Spleen (tissue), 11 donors: ENCODE results near the gene MEFV. TPM values are rescaled to one million over a fixed set of nuclear protein-coding genes. Genes with fewer than 3 reads are reported as not detected.

ENCODE experiments used
- DNase-seq: peaks from one replicate; pipeline ENCODE4 v3.0.0-alpha.2; 2020
- H3K27ac ChIP-seq, 8 donors: fragments of 200-600 bp; sonication (generic) in 7 of 8; 1 replicate in 4 of 8; 2 replicates in 4 of 8; pipeline versions ENCODE4 v1.5.0 to v1.8.0; 2016 to 2021; ENCODE audit warnings: inconsistent platforms in 4 of 8, mild to moderate bottlenecking in 4 of 8, moderate library complexity in 1 of 8
- H3K27me3 ChIP-seq, 7 donors: fragments of 200-600 bp; sonication (generic) in 6 of 7; replicated peaks in 1 of 7; 1 replicate in 4 of 7; 2 replicates in 3 of 7; pipeline versions ENCODE4 v1.5.0 to v1.8.0; 2016 to 2021; ENCODE audit warnings: inconsistent platforms in 3 of 7, mild to moderate bottlenecking in 1 of 7
- H3K36me3 ChIP-seq, 6 donors: fragments of 200-600 bp; sonication (generic) in 5 of 6; 1 replicate in 4 of 6; 2 replicates in 2 of 6; pipeline versions ENCODE4 v1.5.0 to v1.8.0; 2016 to 2021; ENCODE audit warnings: inconsistent platforms in 2 of 6
- H3K4me1 ChIP-seq, 6 donors: fragments of 200-600 bp; sonication (generic) in 5 of 6; 1 replicate in 3 of 6; 2 replicates in 3 of 6; pipeline versions ENCODE4 v1.5.0 to v1.8.0; 2016 to 2021; ENCODE audit warnings: inconsistent platforms in 3 of 6
- H3K4me3 ChIP-seq, 8 donors: fragments of 200-600 bp; sonication (generic) in 7 of 8; 1 replicate in 4 of 8; 2 replicates in 4 of 8; pipeline versions ENCODE4 v1.5.0 to v1.8.0; 2016 to 2021; ENCODE audit warnings: inconsistent platforms in 4 of 8, mild to moderate bottlenecking in 4 of 8, moderate library complexity in 2 of 8
- H3K9me3 ChIP-seq, 8 donors: fragments of 200-600 bp; sonication (generic) in 7 of 8; 1 replicate in 4 of 8; 2 replicates in 4 of 8; pipeline versions ENCODE4 v1.5.0 to v1.8.0; 2016 to 2021; ENCODE audit warnings: inconsistent platforms in 4 of 8
- POLR2A ChIP-seq, 3 donors: fragments of 450-650 bp; IDR thresholded peaks; one replicate each; pipeline ENCODE4 v1.5.1; 2017; ENCODE audit warnings: antibody characterized with exemption in 3 of 3, mild to moderate bottlenecking in 1 of 3
- POLR2AphosphoS5 ChIP-seq, 3 donors: sonication (generic); formaldehyde crosslinking; IDR thresholded peaks; one replicate each; pipeline ENCODE4 v1.5.1; 2017; ENCODE audit warnings: antibody characterized with exemption in 3 of 3
- WGBS, 5 donors: extraction: QIAGEN DNeasy Blood & Tissue Kit in 3 of 5; methylation state at CpG; one replicate each; pipeline versions ENCODE4 v1.1.5 to v1.1.7; 2013 to 2018; 5-methylcytosine and 5-hydroxymethylcytosine counted together
- intact Hi-C: fragments of 100-400 bp; cut with DNase I; formaldehyde crosslinking; loops from one replicate; pipeline ENCODE4 v1.15.0; 2023; ENCODE audit warnings: low total_unique reads
- polyA plus RNA-seq, 3 donors: library from polyadenylated mRNA; stranded (reverse); fragments of 200-250 nt; gene quantifications; one replicate each; pipeline ENCODE4 v1.2.1, GENCODE V29; 2013
- total RNA-seq, 7 donors: library from RNA; depleted of rRNA in 3 of 7; stranded (reverse); fragments of >200 nt in 3 of 7; fragmentation: NEBNext Ultra II Directional in 4 of 7; extraction: Animal tissue kit (Norgen Biotek cat#: 25700) in 4 of 7; gene quantifications; one replicate each; pipeline versions ENCODE4 v1.1.0 to v1.2.1, GENCODE V29; 2016 to 2021
- TF ChIP-seq, protein P1 (sequence below), 11 experiments: fragments of 200-600 bp in 7 of 11; fragments of 450-650 bp in 4 of 11; sonication (generic) in 4 of 11; IDR thresholded peaks in 8 of 11; conservative IDR thresholded peaks in 3 of 11; 1 replicate in 7 of 11; 2 replicates in 4 of 11; pipeline versions ENCODE4 v1.4.0 to v1.8.0; 2016 to 2021; ENCODE audit warnings: antibody characterized with exemption in 11 of 11, inconsistent platforms in 4 of 11, mild to moderate bottlenecking in 1 of 11
- donor health status: healthy with polysubstance abuse.
- donor health status: DM: no; HTN: no; CAD: no; lungs with moderate emphysema.
- donor health status: DM: no; HTN: no; CAD: no.
- donor health status: Bipolar disorder and iron deficiency.
- donor health status: healthy.
- donor health status: DM: no; HTN: no; CAD: no.
- donor health status: DM: yes; HTN: yes; CAD: no.

Gene MEFV
- total and polyA plus RNA-seq, 10 donors, result 0.39 to 61.1 (median 19.6) TPM

- intact Hi-C loops, result no loop called here
- TF ChIP-seq, protein P1, sequence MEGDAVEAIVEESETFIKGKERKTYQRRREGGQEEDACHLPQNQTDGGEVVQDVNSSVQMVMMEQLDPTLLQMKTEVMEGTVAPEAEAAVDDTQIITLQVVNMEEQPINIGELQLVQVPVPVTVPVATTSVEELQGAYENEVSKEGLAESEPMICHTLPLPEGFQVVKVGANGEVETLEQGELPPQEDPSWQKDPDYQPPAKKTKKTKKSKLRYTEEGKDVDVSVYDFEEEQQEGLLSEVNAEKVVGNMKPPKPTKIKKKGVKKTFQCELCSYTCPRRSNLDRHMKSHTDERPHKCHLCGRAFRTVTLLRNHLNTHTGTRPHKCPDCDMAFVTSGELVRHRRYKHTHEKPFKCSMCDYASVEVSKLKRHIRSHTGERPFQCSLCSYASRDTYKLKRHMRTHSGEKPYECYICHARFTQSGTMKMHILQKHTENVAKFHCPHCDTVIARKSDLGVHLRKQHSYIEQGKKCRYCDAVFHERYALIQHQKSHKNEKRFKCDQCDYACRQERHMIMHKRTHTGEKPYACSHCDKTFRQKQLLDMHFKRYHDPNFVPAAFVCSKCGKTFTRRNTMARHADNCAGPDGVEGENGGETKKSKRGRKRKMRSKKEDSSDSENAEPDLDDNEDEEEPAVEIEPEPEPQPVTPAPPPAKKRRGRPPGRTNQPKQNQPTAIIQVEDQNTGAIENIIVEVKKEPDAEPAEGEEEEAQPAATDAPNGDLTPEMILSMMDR (IDR thresholded peaks at IDR 0.05 in 8 of 11, conservative IDR thresholded peaks at IDR 0.05 in 3 of 11), result peak in 1 of 11 experiments; percentile 21
- peak in 2 of 3 donors; percentile 24 to 44 for TF ChIP-seq POLR2A (IDR thresholded peaks at IDR 0.05)
- peak; percentile 95 to 97 (median 95) for TF ChIP-seq POLR2AphosphoS5 (IDR thresholded peaks at IDR 0.05)
- peak; percentile 99 for DNase-seq
- Histone ChIP-seq H3K27ac (peak within 1 kb of the TSS; percentile 94 to 100 (median 98)), H3K36me3 (peaks cover 16 to 37% (median 30%) of the 10 kb centered on the region in 6 donors), H3K9me3 (peaks cover 0 to 32% (median 17%) of the 10 kb centered on the region in 8 donors), H3K27me3 (no peaks in the 10 kb centered on the region), H3K4me3 (peak within 1 kb of the TSS; percentile 73 to 96 (median 82)), H3K4me1 (peaks cover 7 to 24% (median 21%) of the 10 kb centered on the region in 6 donors)
- 0 to 1% (median 0%) methylated on average over 22 to 55 of the region's 59 CpGs for WGBS, 5 donors
Measured at GRCh38 chr16:3234857-3235561, 21.4 kb downstream of the MEFV start, which contains the start of gene ZNF200. ZNF200 (minus strand) TSS chr16:3235158; CDS start chr16:3233755, 1,403 bp downstream.

DNA sequence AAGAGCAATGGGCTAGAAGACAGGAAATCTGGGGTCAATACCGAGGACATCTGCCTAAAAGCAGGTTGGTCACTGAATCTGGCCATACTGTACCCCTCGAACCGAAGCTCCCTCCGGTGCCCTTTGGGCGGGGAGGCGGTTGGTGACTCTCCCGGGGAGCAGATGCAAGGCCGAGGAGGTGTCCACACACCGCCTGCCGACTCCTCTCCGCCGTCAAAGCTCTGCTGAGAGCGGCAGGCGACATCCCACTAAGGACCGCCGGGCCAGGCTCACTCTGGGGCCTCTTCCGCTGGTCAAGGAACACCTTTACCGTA, 21.9 kb downstream of the MEFV start:
- 2 to 5% (median 3%) methylated on average over 9 to 18 of the region's 18 CpGs for WGBS, 5 donors
- intact Hi-C loops, result no loop called here
- H3K36me3 ChIP-seq, result peaks cover 17 to 42% (median 35%) of the 10 kb centered on the region in 6 donors

DNA sequence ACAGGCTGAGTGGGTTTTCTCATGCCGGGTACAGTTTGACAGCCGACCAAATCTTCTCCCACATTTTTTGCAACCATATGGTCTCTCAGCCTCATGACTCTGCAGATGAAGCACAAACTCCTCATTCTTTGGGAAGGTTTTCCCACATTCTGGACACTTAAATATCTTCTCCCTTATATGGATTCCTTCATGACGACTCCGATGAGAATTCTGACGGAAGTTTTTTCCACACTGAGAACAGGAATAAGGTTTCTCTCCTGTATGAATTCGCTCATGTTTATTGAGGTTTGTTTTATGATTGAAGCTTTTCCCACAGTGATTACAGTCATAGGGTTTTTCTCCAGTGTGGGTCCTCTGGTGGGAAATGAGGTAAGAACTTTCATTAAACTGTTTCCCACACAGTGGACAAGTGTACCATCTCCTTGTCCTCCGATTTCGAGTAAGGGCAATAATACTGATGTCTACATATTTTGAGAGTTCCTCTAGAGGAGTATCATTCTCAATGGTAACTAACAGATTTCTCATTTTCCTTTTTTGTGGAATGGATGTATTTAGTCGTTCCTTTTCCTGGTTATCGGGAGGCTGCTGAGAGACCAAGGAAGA, 32.4 kb downstream of the MEFV start:
- TF ChIP-seq, protein P1 (IDR thresholded peaks at IDR 0.05 in 8 of 11, conservative IDR thresholded peaks at IDR 0.05 in 3 of 11), result no peak
- no peak for TF ChIP-seq POLR2A (IDR thresholded peaks at IDR 0.05)
- TF ChIP-seq POLR2AphosphoS5 (IDR thresholded peaks at IDR 0.05), result no peak
- 96 to 98% (median 97%) methylated on average over 10 of the region's 10 CpGs for WGBS, 5 donors
- no peak for DNase-seq
- intact Hi-C loops, result no loop called here
- H3K4me3 ChIP-seq, result no peak overlapping the region
- peaks cover 33 to 100% (median 100%) of the 10 kb centered on the region in 8 donors for H3K9me3 ChIP-seq
- peaks cover 20 to 78% (median 62%) of the 10 kb centered on the region in 6 donors for H3K36me3 ChIP-seq
- H3K27ac ChIP-seq, result no peak overlapping the region
- no peaks in the 10 kb centered on the region for H3K27me3 ChIP-seq
- no peaks in the 10 kb centered on the region for H3K4me1 ChIP-seq

More for the DNA sequence above, 21.9 kb downstream of the MEFV start:
- H3K4me3 ChIP-seq, result peak overlapping the region; percentile 73 to 96 (median 82)
- TF ChIP-seq POLR2A (IDR thresholded peaks at IDR 0.05) (no peak), POLR2AphosphoS5 (IDR thresholded peaks at IDR 0.05) (no peak)
- TF ChIP-seq, protein P1 (IDR thresholded peaks at IDR 0.05 in 8 of 11, conservative IDR thresholded peaks at IDR 0.05 in 3 of 11), result no peak
- H3K9me3 ChIP-seq, result peaks cover 0 to 37% (median 22%) of the 10 kb centered on the region in 8 donors
- H3K27ac ChIP-seq, result peak overlapping the region; percentile 94 to 100 (median 98)
- no peaks in the 10 kb centered on the region for H3K27me3 ChIP-seq
- H3K4me1 ChIP-seq, result peaks cover 7 to 24% (median 21%) of the 10 kb centered on the region in 6 donors
- no peak for DNase-seq

DNA sequence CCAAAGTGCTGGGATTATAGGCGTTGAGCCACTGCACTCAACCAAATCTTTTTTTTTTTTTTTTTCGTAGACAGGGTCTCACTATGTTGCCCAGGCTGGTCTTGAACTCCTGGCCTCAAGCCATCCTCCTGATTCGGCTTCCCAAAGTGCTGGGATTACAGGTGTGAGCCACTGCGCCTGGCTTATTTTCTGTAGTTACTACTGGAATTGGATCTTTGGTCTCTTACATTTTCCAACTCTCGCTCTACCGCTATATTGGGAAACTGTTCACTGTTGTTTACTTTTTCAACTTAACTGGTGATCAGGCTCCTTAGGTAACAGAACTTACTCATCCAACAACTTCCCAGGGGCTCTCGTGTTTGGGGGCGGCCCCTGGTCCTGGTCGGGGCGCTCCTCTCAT, 35.6 kb downstream of the MEFV start:
- WGBS, 5 donors, result 88 to 95% (median 89%) methylated on average over 10 of the region's 10 CpGs
- peaks cover 18 to 46% (median 32%) of the 10 kb centered on the region in 6 donors for H3K36me3 ChIP-seq
- no peak overlapping the region for H3K27ac ChIP-seq
- H3K4me3 ChIP-seq, result no peak overlapping the region
- no peaks in the 10 kb centered on the region for H3K27me3 ChIP-seq
- intact Hi-C loops, result no loop called here
- peaks cover 33 to 96% (median 83%) of the 10 kb centered on the region in 8 donors for H3K9me3 ChIP-seq
- no peak for DNase-seq
- TF ChIP-seq, protein P1 (IDR thresholded peaks at IDR 0.05 in 8 of 11, conservative IDR thresholded peaks at IDR 0.05 in 3 of 11), result no peak
- no peak for TF ChIP-seq POLR2AphosphoS5 (IDR thresholded peaks at IDR 0.05)
- TF ChIP-seq POLR2A (IDR thresholded peaks at IDR 0.05), result no peak
- peaks cover 0 to 10% (median 2%) of the 10 kb centered on the region in 6 donors for H3K4me1 ChIP-seq
